ENCODE data around the gene TLE5.

GRCh38 chr19:3075605-3076431 is 13.5 kb upstream of the TLE5 start:
- TF ChIP-seq CTCF (IDR thresholded peaks at IDR 0.05) = peak; percentile 89 to 96 (median 95)
- TF ChIP-seq POLR2A (IDR thresholded peaks at IDR 0.05) = no peak
